PC-3 (cell line): ENCODE data around the gene DCUN1D5.

Source experiments
- CTCF ChIP-seq: fragments of 300-600 bp; sonication (generic); conservative IDR thresholded peaks from 2 replicates; pipeline ENCODE4 v1.5.1; 2017; ENCODE audit warnings: antibody characterized with exemption, low read depth, mild to moderate bottlenecking, low read length
- EZH2 ChIP-seq: fragments of 300-600 bp; sonication (generic); IDR thresholded peaks from one replicate; pipeline ENCODE4 v1.6.1; 2017; ENCODE audit warnings: antibody characterized with exemption, mild to moderate bottlenecking, low read length; ENCODE audit not compliant: unreplicated experiment
- EZH2phosphoT487 ChIP-seq: fragments of 300-600 bp; sonication (generic); IDR thresholded peaks from 2 replicates; pipeline ENCODE4 v1.6.1; 2018; ENCODE audit warnings: mild to moderate bottlenecking, antibody characterized with exemption, low read length, borderline replicate concordance

GRCh38 chr11:103079833-103080232, 12.1 kb downstream of the DCUN1D5 start:
- no peak for TF ChIP-seq CTCF
- TF ChIP-seq EZH2, result no peak
- no peak for TF ChIP-seq EZH2phosphoT487
